ENCODE results near the gene NUP205.
"Not testable (repeated sequence)": the region's sequence is repeated elsewhere in the genome, so short reads cannot be mapped to it uniquely, and the experiment has no call there.

The NUP205 gene

DNA sequence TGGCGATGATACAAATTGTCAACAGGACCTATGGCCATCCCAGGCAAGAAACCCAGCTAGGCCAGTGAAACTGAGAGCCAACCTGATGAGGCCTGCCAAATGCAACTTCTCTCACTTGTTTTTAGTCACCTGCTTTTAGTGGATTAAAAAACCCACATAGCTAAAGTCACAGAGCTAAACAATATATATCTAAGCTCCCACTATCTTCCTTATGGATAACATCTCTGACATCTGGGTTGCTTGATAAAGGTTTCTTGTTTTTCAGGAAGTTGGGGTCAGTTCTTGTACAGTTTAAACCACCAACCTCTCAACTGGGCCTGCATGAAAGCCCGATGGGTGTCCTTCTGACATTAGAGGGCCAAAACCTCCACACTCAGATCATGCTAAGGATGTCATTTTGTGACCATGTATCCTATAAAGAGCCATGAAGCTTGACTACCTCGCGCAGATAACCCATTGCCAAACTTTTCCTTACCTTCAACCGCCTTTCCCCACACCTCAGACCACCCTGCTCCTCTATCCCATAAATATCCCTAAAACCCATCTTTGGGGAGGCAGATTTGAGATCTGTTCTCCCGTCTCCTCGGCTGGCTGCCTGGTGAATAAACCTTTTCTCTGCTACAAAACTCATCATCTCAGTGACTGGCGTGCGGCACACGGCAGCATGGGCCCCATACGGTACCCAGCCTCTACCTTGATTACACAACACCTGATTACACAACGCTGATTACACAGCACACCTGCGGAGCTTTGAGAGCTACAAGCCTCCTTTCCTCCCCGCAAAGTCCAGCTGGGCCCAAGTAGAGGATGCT is 103.8 kb downstream of the NUP205 start:
- H3K36me3 Mint-ChIP-seq (ENCODE audit: low read depth), result peaks cover 12% of the 10 kb centered on the region
- no peaks in the 10 kb centered on the region for H3K27me3 Mint-ChIP-seq
- ATAC-seq (no peak), DNase-seq (no peak)
- H3K27ac Mint-ChIP-seq, result peak overlapping the region; percentile 99
- H3K4me1 Mint-ChIP-seq, result peaks cover 45% of the 10 kb centered on the region
- H3K4me3 Mint-ChIP-seq, result peak overlapping the region; percentile 98
- H3K9me3 Mint-ChIP-seq, result no peaks in the 10 kb centered on the region

DNA sequence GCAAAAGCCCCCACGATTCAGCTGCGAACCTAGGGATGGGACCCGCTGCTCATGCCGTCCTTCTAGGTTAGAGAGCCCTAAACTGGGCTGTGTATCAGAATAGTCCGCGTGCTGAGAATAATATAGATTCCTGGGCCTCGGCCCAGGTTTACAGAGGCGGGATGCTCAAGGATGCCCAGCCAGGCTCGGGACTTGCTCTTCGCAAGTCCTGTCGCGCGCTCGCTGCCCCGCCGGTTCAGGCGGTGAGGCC is 104.3 kb downstream of the NUP205 start:
- Mint-ChIP-seq H3K27ac (peak overlapping the region; percentile 99), H3K4me3 (peak overlapping the region; percentile 98), H3K4me1 (peaks cover 50% of the 10 kb centered on the region), H3K27me3 (no peaks in the 10 kb centered on the region), H3K36me3 (ENCODE audit: low read depth) (peaks cover 13% of the 10 kb centered on the region), H3K9me3 (no peaks in the 10 kb centered on the region)
- ATAC-seq, result no peak
- DNase-seq, result no peak

DNA sequence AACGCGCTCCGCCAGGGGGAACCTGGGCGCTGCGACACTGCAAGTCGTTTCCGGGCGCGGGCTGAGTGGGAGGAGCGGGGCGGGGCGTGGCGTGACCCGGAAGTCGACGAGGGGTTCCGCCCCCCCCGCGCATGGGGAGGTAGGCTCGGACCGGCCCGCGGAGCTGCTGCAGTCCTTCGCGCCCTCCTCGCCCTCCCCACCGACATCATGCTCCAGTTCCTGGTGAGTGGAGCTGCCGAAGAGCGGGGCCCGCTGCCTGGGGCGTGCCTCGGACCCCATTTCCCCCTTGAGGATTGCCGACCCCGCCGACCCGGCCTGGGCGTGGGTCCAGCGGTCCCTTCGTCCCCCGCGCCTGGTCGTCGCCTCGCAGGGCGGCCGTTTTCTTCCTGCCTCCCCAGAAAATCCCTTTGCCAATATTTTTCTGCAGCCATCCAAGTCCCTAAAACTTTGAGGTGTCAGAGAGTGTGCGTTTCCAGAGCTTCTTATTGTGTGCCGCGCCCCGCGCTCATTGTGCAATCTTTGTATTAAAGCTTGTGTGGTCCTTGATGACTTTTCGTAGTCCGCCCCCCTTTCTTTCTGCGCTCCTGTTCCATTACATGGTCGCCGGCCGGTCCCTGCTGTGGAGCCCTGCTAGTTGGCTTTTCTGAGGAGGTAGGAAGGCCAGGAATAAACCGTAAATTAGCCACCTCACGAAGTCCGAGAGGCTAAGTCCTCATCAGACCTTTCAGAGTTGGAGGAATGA is 104.8 kb downstream of the NUP205 start, which contains the start of gene STMP1:
Gene STMP1 (plus strand): TSS at position 142 of the 742 bp plus-strand sequence.
- no peaks in the 10 kb centered on the region for H3K9me3 Mint-ChIP-seq
- no peaks in the 10 kb centered on the region for H3K27me3 Mint-ChIP-seq
- H3K4me3 Mint-ChIP-seq, result peak within 1 kb of the TSS; percentile 98
- DNase-seq (peak; percentile 97), ATAC-seq (peak; percentile 86)
- peaks cover 51% of the 10 kb centered on the region for H3K4me1 Mint-ChIP-seq
- H3K36me3 Mint-ChIP-seq (ENCODE audit: low read depth), result peaks cover 14% of the 10 kb centered on the region
- H3K27ac Mint-ChIP-seq, result peak within 1 kb of the TSS; percentile 99

DNA sequence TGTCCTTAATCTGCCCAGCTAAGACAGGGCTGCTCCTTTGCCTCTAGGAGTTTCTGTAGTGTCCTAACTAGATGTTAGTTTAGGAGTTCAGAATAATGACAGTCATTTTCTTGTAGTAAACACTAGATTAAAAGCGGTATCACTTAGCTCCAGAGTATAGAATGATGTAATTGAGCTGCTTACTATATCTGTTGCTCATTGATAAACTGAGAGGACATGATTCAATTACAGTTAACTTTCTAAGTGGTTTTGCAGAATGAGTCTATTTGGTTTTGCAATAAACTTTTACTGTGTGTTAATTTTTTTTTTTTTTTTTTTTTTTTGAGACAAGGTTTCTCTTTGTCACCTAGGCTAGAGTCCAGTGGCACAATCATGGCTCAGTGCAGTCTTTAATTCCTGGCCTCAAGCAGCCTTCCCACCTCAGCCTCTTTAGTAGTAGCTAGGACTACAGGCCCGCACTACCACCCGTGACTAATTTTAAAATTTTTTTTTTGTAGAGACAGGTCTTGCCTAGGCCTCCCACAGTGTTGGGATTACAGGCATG is 106.4 kb downstream of the NUP205 start:
- DNase-seq (no peak), ATAC-seq (peak; percentile 34)
- peak overlapping the region; percentile 98 for H3K4me3 Mint-ChIP-seq
- peak overlapping the region; percentile 70 for H3K27ac Mint-ChIP-seq
- H3K9me3 Mint-ChIP-seq, result peaks cover 4% of the 10 kb centered on the region
- H3K36me3 Mint-ChIP-seq (ENCODE audit: low read depth), result peaks cover 29% of the 10 kb centered on the region
- H3K4me1 Mint-ChIP-seq, result peaks cover 57% of the 10 kb centered on the region
- H3K27me3 Mint-ChIP-seq, result no peaks in the 10 kb centered on the region

DNA sequence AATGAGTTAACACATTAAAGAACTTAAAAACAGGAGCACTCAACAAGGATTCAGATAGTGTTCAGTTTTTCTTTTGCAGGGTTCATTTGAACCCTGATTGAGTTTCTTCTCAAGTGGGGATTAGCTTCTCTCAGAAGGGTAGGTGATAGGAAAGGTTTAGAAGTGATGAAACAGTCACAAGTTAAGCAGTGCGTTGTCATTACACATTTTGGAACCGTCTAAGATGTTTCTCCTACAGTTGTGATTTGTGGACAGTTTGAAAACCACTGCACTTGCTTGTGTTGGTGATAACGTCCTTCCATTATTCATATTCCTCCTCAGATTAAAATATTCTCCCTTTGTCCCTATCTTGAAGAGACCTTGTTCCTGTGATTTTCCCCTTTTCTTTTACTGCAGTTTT is 107.3 kb downstream of the NUP205 start:
- no peak for DNase-seq
- Mint-ChIP-seq H3K4me1 (peaks cover 60% of the 10 kb centered on the region), H3K36me3 (ENCODE audit: low read depth) (peaks cover 29% of the 10 kb centered on the region), H3K4me3 (peak overlapping the region; percentile 45), H3K9me3 (peaks cover 4% of the 10 kb centered on the region), H3K27me3 (no peaks in the 10 kb centered on the region), H3K27ac (no peak overlapping the region)
- no peak for ATAC-seq

DNA sequence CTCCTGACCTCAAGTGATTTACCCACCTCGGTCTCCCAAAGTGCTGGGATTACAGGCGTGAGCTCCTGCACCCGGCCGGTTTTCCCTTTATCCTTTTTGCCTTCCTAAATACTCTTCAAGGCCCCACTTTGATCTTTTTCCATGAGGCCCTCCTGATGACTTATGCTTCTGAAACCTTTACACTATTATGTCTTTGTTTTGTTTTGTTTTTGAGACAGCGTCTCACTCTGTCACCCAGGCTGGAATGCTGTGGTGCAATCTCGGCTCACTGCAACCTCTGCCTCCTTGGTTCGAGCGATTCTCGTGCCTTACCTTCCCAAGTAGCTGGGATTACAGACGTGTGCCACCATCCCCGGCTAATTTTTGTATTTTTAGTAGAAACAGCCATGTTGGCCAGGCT is 108.4 kb downstream of the NUP205 start:
- H3K4me3 Mint-ChIP-seq, result no peak overlapping the region
- H3K9me3 Mint-ChIP-seq, result peaks cover 4% of the 10 kb centered on the region
- H3K27ac Mint-ChIP-seq, result no peak overlapping the region
- H3K27me3 Mint-ChIP-seq, result no peaks in the 10 kb centered on the region
- H3K36me3 Mint-ChIP-seq (ENCODE audit: low read depth), result peaks cover 29% of the 10 kb centered on the region
- ATAC-seq, result no peak
- DNase-seq, result no peak
- H3K4me1 Mint-ChIP-seq, result peaks cover 61% of the 10 kb centered on the region

DNA sequence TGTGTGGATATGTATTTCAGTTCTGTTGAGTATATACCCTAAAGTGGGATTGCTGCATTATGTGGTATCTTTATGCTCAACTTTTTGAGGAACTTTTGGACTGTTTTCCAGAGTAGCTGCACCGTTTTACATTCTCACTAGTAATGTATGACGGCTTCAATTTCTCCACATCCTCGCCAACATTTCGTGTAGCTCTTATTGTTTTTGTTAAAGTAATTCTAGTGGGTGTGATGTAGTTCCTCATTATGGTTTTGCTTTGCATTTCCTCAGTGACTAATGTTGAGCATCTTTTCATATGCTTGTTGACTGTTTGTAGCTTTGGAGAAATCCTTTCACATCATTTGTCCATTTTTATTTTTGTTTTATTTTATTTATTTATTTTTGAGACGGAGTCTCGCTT is 109.1 kb downstream of the NUP205 start:
- Mint-ChIP-seq H3K27me3 (no peaks in the 10 kb centered on the region), H3K4me3 (no peak overlapping the region), H3K36me3 (ENCODE audit: low read depth) (peaks cover 27% of the 10 kb centered on the region), H3K27ac (no peak overlapping the region), H3K9me3 (peaks cover 4% of the 10 kb centered on the region), H3K4me1 (peaks cover 56% of the 10 kb centered on the region)
- ATAC-seq, result no peak
- no peak for DNase-seq

DNA sequence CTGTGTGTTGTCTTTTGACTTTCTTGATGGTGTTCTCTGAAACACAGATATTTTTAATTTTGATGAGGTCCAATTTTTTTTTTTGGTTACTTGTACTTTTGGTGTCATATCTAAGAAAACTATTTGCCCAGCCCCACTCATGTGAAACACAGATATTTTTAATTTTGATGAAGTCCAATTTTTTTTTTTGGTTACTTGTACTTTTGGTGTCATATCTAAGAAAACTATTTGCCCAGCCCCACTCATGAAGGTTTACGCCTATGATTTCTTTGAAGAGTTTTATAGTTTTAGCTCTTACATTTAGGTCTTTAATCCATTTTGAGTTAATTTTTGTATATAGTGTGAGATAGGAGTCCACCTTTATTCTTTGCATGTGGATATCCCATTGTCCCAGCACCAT is 109.9 kb downstream of the NUP205 start:
- ATAC-seq, H3K9me3 Mint-ChIP-seq, H3K27me3 Mint-ChIP-seq, H3K27ac Mint-ChIP-seq, H3K4me3 Mint-ChIP-seq, DNase-seq: not testable (repeated sequence)
- Mint-ChIP-seq H3K36me3 (ENCODE audit: low read depth) (peaks cover 27% of the 10 kb centered on the region), H3K4me1 (peaks cover 56% of the 10 kb centered on the region)

DNA sequence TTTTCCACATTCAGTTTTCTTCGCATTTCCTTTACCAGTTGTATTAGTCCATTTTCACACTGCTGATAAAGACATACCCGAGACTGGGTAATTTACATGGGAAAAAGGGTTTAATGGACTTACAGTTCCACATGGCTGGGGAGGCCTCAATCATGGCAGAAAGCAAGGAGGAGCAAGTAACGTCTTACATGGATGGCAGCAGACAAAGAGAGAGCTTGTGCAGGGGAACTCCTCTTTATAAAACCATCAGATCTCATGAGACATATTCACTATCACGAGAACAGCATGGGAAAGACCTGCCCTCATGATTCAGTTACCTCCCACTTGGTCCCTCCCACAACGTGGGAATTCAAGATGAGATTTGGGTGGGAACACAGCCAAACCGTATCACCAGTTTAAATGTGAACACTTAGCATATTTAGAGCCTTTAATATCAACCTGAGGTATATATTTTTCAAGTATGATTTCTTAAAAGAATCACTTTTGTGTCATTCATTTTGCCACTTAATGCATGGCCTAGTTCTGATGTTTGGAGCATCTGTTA is 111.2 kb downstream of the NUP205 start:
- not testable (repeated sequence) for H3K27ac Mint-ChIP-seq, DNase-seq, H3K9me3 Mint-ChIP-seq, ATAC-seq, H3K27me3 Mint-ChIP-seq, H3K4me3 Mint-ChIP-seq
- peaks cover 48% of the 10 kb centered on the region for H3K4me1 Mint-ChIP-seq
- peaks cover 35% of the 10 kb centered on the region for H3K36me3 Mint-ChIP-seq (ENCODE audit: low read depth)

DNA sequence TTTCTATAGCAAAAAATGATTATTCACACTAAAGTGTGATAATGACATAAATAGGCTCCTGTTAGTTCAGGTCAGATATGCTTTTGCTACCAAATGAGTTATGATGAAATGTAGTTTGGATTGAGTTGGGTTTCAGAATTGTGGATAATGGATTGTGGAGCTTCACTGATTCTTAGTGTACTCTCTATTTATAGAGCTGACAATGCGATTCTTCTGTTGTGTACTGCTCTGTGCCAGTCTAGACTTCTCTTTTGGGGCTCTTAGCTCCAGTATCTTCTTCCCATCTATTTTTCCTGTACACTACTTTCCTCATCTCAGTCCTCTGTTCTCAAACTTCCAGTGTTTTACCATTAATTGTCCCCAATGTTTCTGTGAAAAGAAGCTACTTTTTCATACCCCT is 112.1 kb downstream of the NUP205 start:
- no peak for ATAC-seq
- H3K4me1 Mint-ChIP-seq, result peaks cover 39% of the 10 kb centered on the region

DNA sequence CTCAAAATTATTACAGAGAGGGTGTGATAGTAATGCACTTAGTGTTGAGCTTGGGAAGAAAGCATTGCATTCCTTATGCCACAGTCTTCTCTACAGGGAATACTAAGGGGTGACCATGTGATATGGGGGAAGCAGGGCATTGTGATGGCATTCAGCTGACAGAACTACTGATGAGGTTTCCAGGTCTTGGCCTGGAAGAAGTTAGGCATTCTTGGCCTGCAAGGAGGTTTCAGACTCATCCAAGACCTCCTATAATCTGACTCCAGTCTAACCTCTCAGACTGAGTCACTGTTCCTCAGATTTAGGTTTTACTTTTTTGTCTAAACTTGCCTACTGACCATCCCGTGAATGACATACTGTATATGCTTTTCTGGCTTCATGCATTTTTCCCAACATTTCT is 112.5 kb downstream of the NUP205 start:
- no peak for DNase-seq
- Mint-ChIP-seq H3K9me3 (peaks cover 4% of the 10 kb centered on the region), H3K27ac (no peak overlapping the region), H3K4me3 (no peak overlapping the region), H3K27me3 (no peaks in the 10 kb centered on the region), H3K36me3 (ENCODE audit: low read depth) (peaks cover 37% of the 10 kb centered on the region), H3K4me1 (peaks cover 35% of the 10 kb centered on the region)
- ATAC-seq, result no peak

More for the DNA sequence above, 112.1 kb downstream of the NUP205 start:
- Mint-ChIP-seq H3K27me3 (no peaks in the 10 kb centered on the region), H3K36me3 (ENCODE audit: low read depth) (peaks cover 36% of the 10 kb centered on the region), H3K27ac (no peak overlapping the region), H3K9me3 (peaks cover 4% of the 10 kb centered on the region), H3K4me3 (no peak overlapping the region)
- no peak for DNase-seq

DNA sequence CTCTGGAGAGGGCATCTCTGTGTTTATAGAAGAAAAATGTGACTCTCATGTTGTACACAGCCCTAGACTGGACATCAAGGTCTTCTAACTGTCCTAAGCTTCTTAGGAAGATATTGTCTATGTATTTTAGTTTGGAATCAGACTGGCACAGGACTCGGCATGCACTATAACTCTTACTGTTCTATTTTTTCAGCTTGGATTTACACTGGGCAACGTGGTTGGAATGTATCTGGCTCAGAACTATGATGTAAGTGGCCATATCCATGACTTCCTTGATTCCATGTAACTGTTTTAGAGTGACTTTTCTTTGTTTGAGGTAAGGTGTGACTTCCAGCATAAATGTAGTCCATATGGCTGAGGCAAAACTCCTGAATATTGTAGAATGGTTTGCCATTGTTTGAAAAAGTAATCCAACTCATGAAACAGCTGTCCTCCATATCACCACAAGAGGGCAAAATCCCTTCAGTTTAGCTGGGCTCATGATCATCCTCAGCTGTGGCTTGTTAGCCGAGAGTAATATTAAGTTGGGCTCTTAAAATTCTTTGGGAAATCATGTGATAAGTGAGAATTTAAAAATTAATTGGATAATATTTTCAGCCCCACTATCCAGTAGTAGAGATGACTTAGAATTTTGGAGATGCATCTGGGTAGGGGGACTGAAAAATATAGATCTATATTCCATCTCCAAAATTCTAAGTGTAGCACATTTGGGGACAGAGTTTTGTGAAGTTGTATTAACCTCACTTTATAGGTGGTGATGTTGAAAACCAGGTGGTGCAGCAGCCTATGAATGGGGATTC is 115.0 kb downstream of the NUP205 start:
- DNase-seq (no peak), ATAC-seq (peak; percentile 59)
- Mint-ChIP-seq H3K27ac (no peak overlapping the region), H3K27me3 (no peaks in the 10 kb centered on the region), H3K4me3 (no peak overlapping the region), H3K36me3 (ENCODE audit: low read depth) (peaks cover 33% of the 10 kb centered on the region), H3K9me3 (peaks cover 4% of the 10 kb centered on the region), H3K4me1 (peaks cover 16% of the 10 kb centered on the region)

DNA sequence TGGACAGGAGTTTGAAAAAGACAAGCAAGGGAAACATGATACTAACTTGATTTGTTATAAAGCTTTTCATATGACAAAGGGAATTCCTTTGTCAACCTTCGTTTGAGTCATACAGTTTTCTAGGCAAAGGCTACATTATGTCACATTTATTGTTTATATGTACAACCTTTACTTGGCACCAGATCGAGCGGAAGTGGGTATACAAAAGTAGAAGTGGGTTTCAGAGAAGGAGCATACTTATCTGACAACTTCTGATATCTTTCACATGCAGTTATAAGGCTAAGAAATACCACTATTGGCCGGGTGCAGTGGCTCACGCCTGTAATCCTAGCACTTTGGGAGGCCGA is 115.6 kb downstream of the NUP205 start:
- ATAC-seq (no peak), DNase-seq (no peak)
- Mint-ChIP-seq H3K27me3 (no peaks in the 10 kb centered on the region), H3K9me3 (peaks cover 4% of the 10 kb centered on the region), H3K36me3 (ENCODE audit: low read depth) (peaks cover 29% of the 10 kb centered on the region), H3K4me1 (peaks cover 16% of the 10 kb centered on the region), H3K4me3 (no peak overlapping the region), H3K27ac (no peak overlapping the region)

Measured in activated naive CD8-positive, alpha-beta T cell treated with anti-CD3 and anti-CD28 coated beads, Interleukin-2, amount 50 U/mL, for 24 hours (primary cell).